ENCODE data around the gene CYP51A1.

DNA sequence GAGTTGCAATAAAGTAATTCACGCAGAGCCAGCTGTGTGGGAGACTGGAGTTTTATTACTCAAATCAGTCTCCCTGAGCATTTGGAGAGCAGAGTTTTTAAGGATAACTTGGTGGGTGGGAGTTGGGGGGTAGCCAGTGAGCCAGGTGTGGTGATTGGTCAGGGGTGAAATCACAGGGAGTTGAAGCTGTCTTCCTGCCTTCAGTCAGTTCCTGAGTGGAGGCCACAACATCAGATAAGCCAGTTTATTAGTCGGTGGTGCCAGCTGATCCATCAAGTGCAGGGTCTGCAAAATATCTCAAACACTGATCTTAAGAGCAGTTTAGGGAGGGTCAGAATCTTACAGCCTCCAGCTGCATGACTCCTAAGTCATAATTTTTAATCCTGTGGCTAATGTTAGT, 3.3 kb upstream of the CYP51A1 start:
- TF ChIP-seq, protein P1, sequence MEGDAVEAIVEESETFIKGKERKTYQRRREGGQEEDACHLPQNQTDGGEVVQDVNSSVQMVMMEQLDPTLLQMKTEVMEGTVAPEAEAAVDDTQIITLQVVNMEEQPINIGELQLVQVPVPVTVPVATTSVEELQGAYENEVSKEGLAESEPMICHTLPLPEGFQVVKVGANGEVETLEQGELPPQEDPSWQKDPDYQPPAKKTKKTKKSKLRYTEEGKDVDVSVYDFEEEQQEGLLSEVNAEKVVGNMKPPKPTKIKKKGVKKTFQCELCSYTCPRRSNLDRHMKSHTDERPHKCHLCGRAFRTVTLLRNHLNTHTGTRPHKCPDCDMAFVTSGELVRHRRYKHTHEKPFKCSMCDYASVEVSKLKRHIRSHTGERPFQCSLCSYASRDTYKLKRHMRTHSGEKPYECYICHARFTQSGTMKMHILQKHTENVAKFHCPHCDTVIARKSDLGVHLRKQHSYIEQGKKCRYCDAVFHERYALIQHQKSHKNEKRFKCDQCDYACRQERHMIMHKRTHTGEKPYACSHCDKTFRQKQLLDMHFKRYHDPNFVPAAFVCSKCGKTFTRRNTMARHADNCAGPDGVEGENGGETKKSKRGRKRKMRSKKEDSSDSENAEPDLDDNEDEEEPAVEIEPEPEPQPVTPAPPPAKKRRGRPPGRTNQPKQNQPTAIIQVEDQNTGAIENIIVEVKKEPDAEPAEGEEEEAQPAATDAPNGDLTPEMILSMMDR (IDR thresholded peaks at IDR 0.05): no peak
- no peak for TF ChIP-seq POLR2A (IDR thresholded peaks at IDR 0.05)
